Umbilical cord (tissue), 2 donors: ENCODE measurements around the gene CTXN3. TPM values are rescaled to one million over a fixed set of nuclear protein-coding genes. Genes with fewer than 3 reads are reported as not detected.

Experiments
- DNase-seq: peaks from one replicate; pipeline ENCODE4 v3.0.0-alpha.2; 2015; ENCODE audit warnings: low spot score
- total RNA-seq: library from RNA; depleted of rRNA; stranded (reverse); fragments of >200 nt; gene quantifications from one replicate; pipeline ENCODE4 v1.2.3, GENCODE V29; 2014; ENCODE audit warnings: low replicate concordance; ENCODE audit not compliant: insufficient read depth

Gene CTXN3
- 2.6 TPM for total RNA-seq

GRCh38 chr5:127649018-127649439 lies at the start of gene CTXN3:
TSS of gene CTXN3 (plus strand) at chr5:127649082. CDS start at chr5:127657522, 8,440 bp downstream.
- DNase-seq = no peak

- no peak for DNase-seq
Observed at GRCh38 chr5:127599320-127599719, 49.6 kb upstream of the CTXN3 start.

- DNase-seq = no peak
Observed at GRCh38 chr5:127599847-127600246, 49.0 kb upstream of the CTXN3 start.

GRCh38 chr5:127601111-127601510 lies 47.8 kb upstream of the CTXN3 start:
- no peak for DNase-seq

GRCh38 chr5:127601601-127602000 lies 47.3 kb upstream of the CTXN3 start:
- no peak for DNase-seq

GRCh38 chr5:127602481-127602880 lies 46.4 kb upstream of the CTXN3 start:
- DNase-seq = no peak

GRCh38 chr5:127602896-127603844 lies 45.7 kb upstream of the CTXN3 start:
- peak; percentile 4 for DNase-seq

GRCh38 chr5:127608077-127608660 lies 40.7 kb upstream of the CTXN3 start:
- DNase-seq = no peak

GRCh38 chr5:127609011-127609410 lies 39.9 kb upstream of the CTXN3 start:
- DNase-seq = no peak

- DNase-seq = no peak
Observed at GRCh38 chr5:127609957-127610356, 38.9 kb upstream of the CTXN3 start.

- DNase-seq = no peak
Observed at GRCh38 chr5:127612441-127613141, 36.3 kb upstream of the CTXN3 start.

GRCh38 chr5:127615916-127616315 lies 33.0 kb upstream of the CTXN3 start:
- peak; percentile 7 for DNase-seq

- no peak for DNase-seq
Observed at GRCh38 chr5:127619908-127620479, 28.9 kb upstream of the CTXN3 start.

GRCh38 chr5:127621601-127622325 lies 27.1 kb upstream of the CTXN3 start:
- DNase-seq = peak; percentile 40

- DNase-seq = no peak
Observed at GRCh38 chr5:127634007-127634406, 14.9 kb upstream of the CTXN3 start.

GRCh38 chr5:127639828-127640227 lies 9.1 kb upstream of the CTXN3 start:
- no peak for DNase-seq

- DNase-seq = no peak
Observed at GRCh38 chr5:127642949-127643348, 5.9 kb upstream of the CTXN3 start.

GRCh38 chr5:127643607-127644006 lies 5.3 kb upstream of the CTXN3 start:
- no peak for DNase-seq

- no peak for DNase-seq
Observed at GRCh38 chr5:127645300-127645726, 3.6 kb upstream of the CTXN3 start.

- DNase-seq = no peak
Observed at GRCh38 chr5:127647361-127647958, 1.4 kb upstream of the CTXN3 start.

- peak; percentile 86 for DNase-seq
Observed at GRCh38 chr5:127650022-127650421, 1.1 kb downstream of the CTXN3 start.
